DMS53 (cell line): ENCODE data around the gene TMEM273.

Experiments used
- DNase-seq: peaks from one replicate; lab custom pipeline; 2025; lab: John Stamatoyannopoulos, UW

TMEM273 gene

GRCh38 chr10:49164559-49165188 lies 23.5 kb downstream of the TMEM273 start:
- peak; percentile 69 for DNase-seq

- DNase-seq, result no peak
Measured at GRCh38 chr10:49163741-49164140, 24.4 kb downstream of the TMEM273 start.

DNA sequence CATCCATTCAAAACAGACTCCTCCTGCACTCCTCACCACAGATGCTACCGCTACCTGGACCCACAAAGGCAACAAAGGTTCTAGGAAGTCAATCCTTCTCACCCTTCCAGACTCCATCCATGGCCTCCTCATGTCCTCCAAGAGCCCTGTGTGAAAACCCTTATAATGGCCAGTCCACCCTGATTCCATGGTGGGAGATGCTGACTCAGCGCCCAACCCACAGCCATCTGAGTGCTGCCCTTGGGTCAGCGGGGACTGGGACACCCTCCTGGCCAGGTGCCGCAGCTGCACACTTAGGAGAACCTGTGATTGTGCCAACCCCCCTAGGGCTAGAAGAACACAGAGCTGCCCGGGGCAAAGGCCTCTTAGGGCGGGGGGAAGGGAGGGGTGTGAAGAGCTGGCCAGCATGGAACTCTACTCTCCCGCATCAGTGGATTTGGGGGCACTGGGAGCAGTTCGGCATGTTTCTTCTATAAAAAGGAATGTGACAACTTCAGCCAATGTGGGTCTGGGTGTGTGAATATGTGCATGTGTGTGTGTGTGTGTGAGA lies 25.4 kb downstream of the TMEM273 start:
- no peak for DNase-seq

DNA sequence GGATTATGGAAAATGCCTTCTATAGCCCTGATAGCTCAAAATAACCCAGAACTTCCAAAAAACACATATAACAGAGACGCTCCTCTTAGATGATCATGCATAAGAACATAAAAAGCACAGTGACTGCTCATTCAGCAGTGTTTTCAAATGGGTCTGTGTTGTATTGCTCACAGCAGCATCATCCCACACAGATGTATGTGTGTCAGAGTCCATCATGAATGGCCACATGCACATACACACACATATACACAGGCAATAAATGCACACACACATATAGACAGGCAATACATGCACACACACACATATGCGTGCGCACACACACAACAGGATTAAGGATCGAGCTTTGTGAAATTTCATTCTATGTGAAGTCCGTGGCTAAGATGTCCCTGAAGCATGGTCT lies 26.1 kb downstream of the TMEM273 start:
- no peak for DNase-seq

- peak; percentile 69 for DNase-seq
Measured at GRCh38 chr10:49161411-49161997, 26.7 kb downstream of the TMEM273 start.

- DNase-seq, result no peak
Measured at GRCh38 chr10:49160814-49161213, 27.4 kb downstream of the TMEM273 start.

DNA sequence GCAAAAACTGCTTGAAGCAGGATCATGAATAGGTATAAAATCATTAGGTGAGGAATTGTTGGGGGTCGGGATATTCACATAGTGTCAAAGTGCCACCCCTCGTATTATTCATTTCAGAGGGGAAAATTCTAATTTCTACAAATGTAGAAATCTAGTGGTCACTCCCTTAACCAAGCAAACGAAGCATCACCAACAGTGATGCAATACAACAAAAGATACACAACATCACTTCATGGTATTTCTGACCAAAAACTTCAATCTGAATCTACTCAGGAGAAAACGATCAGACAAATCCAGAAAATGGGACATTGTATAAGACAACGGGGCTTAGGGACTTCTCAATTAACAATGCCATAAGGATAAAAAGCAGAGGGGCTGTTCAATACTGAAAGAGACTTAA lies 28.1 kb downstream of the TMEM273 start:
- DNase-seq, result no peak

GRCh38 chr10:49158915-49159314 lies 29.3 kb downstream of the TMEM273 start:
- no peak for DNase-seq

DNA sequence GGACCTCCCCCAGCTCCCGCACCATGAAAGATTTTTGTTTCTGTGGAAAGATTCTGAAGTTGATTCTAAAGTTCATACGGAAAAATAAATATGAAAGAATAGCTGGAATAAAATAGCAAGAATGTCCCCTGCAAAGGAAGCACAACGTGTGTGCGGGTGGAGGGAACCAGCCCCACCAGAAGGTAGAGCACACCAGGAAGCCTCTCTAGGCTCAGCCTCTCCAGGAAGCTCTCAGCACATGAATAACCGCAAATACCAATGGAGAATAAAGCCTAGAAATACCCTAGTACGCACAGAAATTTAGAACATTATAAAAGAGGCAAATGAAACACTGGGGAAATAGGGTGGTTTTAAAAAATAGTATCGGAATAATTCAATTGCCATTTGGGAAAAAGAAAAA lies 29.8 kb downstream of the TMEM273 start:
- peak; percentile 48 for DNase-seq

DNA sequence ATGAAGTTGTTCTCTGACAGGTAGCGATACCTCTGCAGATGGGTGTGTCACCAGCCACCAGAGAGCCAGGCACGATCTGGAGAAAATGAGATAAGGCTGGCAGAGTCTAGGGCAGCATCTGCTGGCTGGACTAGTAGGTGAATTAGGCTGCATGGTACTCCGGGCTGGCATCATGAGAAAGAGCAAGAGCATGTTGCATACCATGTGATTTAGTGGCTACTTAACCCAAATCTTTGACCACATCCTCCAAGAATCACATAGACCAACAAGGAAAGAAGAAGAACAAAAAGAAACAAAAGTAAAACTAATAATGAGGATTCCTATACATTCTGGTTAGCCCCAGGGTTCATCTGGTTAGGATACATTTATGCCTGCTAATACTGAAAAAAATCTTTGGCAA lies 31.0 kb downstream of the TMEM273 start:
- DNase-seq, result no peak

GRCh38 chr10:49154641-49155040 lies 33.5 kb downstream of the TMEM273 start:
- DNase-seq, result no peak

DNA sequence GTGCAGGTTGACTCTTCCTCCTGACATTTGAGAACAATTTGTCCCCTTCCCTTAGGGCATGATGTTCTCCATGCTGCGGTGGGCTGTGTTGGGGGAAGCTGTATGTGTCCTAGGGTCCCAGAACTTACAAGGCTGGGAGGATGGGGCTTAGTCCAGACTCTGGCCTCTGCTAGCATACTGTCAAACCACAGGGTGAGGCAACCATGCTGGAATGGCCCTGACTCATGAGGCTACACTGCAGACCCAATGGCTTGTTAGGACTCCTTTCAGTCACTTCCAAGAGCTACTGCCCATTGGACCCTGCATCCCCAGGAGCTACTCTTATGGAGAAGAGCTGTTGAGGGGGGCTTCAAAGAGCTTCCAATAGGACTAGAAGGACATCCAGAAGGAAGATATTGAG lies 34.2 kb downstream of the TMEM273 start:
- DNase-seq, result no peak

DNA sequence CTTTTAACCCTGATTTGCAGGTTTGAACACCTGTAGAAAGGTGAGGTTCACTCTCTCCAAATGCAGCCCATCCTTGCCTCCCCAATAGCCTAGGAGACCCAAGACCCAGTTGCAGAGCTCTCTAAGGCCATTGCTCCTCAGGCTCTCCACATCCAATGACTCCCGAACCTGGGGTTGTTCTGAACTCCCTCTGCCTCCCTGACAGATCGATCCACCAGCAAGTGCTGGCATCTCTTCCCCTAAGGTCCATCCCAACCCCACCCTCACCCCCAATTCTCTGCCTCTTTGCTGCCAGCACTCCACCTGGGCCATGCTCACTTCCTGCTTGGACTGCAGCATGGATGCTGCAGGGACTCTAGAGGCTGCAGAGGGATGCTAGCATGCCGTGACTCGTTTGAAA lies 35.1 kb downstream of the TMEM273 start:
- no peak for DNase-seq

DNA sequence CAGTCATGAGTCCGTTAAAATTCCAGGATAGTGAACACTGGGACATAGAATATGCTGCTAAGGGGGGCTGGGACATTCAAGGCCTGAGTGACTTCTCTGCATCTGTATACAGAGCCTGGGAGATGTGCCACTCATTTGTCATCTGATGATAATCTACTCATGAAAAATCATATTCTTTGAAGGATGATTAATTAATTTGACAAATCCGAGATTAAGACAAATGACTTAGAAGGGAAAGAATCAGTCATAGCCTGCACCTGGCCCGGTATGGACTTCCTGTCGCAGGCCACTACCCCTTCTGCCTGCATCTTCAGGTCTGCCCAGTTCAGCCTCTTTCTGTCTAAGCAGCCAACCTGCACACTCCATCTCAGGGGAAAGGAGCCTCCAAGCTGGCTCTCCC lies 35.5 kb downstream of the TMEM273 start:
- DNase-seq, result no peak

DNA sequence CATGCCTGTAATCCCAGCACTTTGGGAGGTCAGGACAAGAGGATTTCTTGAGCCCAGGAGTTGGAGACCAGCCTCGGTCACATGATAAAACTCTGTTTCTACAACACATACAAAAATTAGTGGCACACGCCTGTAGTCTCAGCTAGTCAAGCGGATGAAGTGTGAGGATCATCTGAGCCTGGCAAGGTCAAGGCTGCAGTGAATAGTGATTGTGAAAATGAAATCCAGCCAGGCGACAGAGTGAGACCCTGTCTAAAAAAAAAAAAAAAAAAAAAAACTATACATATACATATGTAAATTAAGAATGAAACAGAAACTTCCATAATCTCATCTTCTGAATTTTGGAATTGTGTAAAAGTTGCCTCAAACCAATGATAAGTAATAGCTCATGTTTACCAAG lies 36.2 kb downstream of the TMEM273 start:
- DNase-seq, result no peak

- DNase-seq, result no peak
Measured at GRCh38 chr10:49151481-49151880, 36.7 kb downstream of the TMEM273 start.

- peak; percentile 27 for DNase-seq
Measured at GRCh38 chr10:49151025-49151445, 37.2 kb downstream of the TMEM273 start.

- peak; percentile 54 for DNase-seq
Measured at GRCh38 chr10:49150426-49150825, 37.8 kb downstream of the TMEM273 start.

GRCh38 chr10:49149881-49150280 lies 38.3 kb downstream of the TMEM273 start:
- peak; percentile 25 for DNase-seq

DNA sequence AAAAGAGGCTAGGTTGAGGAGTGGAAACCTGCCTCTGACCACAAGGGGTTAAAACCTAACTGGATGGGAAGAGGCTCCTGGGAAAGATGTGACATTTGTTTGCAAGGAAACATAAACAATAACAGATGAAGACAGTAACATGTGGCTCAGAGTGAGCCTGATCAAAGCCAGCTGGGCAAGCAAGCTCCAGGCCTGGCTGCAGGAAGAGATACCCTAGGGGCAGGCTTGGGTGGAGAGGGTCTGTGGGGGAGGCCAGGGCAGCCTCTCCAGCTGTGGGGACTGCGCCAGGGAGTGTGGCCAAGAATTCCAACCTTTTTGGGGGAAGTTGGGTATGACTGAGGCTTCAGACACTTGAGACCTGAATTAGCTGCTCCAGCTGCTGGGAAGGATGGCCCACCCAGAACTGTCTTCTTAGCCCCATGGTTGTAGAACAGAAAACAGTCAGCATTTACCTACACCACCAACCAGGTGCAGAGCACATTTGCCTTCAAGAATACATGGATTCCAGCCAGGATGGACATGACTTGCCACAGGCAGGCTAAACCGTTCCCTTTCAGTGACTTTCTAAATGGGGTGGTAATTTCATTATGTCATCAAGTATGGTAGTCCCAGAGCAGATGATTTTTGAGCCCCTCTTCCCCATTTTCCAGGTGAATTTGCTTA lies 44.0 kb downstream of the TMEM273 start:
- DNase-seq, result no peak

DNA sequence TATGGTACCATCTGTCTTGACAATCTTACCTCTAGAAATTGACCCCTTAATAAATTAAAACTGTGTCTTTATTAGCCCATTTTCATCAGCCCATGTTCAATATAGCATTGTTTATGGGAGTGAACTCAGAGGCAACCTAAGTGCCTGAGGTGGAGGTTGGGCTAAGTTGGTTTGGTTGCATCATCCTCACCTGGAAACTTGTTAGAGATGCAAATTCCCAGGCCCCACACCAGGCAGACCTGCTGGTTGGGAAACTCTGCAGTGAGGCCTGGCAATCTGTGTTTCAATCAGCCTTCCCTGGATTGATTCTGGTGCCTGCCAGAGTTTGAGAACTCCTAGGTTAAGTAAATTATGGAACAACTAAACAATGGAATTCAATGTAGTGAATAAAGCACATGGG lies 44.9 kb downstream of the TMEM273 start:
- peak; percentile 23 for DNase-seq

DNA sequence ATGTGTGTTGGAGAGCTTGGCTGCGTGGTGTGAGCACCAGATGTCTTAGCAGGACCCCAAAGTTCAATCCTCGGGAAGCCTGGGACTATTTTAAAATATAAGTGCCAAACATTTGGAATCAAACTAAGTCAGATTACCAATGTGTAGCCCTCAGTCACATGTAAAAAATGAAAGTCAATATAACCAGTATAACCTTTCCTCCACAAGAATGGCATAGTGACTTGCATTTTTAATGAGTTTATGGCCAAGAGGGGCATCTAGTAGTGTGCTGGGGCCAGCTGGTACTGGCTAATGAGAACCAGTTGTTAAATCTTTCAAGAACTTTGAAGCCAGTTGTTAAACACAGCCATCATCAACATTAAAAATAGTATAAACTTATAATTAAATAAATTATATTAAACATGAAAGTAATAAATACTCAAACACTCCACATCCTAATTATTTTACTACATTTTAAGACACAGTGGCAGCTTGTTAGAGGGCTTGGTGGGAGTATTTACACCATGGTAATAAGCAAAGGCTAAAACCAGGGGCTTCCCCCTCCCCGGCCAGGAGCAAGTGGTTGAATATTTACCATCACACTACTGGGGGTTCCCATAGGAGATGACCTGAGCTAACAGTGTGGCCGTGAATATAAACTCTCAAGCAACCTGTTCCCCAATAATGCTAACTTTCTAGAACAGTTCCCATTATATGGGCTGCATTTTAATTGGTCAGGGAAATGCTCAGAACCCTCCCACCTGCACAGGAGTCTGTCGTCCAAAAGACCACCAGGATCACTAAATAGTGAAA lies 46.5 kb downstream of the TMEM273 start:
- no peak for DNase-seq
